Effector memory CD8-positive, alpha-beta T cell (primary cell): Measurements from ENCODE around the gene EDIL3.
"Not testable (repeated sequence)": the region's sequence is repeated elsewhere in the genome, so short reads cannot be mapped to it uniquely, and the experiment has no call there.

ENCODE experiments used
- ATAC-seq: fragments of 150-1000 bp; cut with Tn5 transposase; replicated peaks from 2 replicates; pipeline ENCODE4 v1.10.0; 2021; ENCODE audit warnings: mild to moderate bottlenecking, moderate library complexity
- DNase-seq, 3 experiments: peaks; one replicate each; pipeline ENCODE4 v3.0.0; 2021
- H3K27ac Mint-ChIP-seq, 2 donors: one replicate each; pipeline ENCODE4 v1.8.0; 2022; ENCODE audit warnings: mild to moderate bottlenecking in 2 of 2, mixed read lengths in 2 of 2, moderate library complexity in 2 of 2
- H3K27me3 Mint-ChIP-seq, 2 donors: one replicate each; pipeline ENCODE4 v1.8.0; 2022; ENCODE audit warnings: mixed read lengths in 2 of 2
- H3K36me3 Mint-ChIP-seq: one replicate; pipeline ENCODE4 v1.8.0; 2022; ENCODE audit warnings: mild to moderate bottlenecking, moderate library complexity, mixed read lengths; ENCODE audit not compliant: insufficient read depth
- H3K4me1 Mint-ChIP-seq, 2 donors: one replicate each; pipeline ENCODE4 v1.8.0; 2022; ENCODE audit warnings: low read depth in 2 of 2, mixed read lengths in 2 of 2
- H3K4me3 Mint-ChIP-seq, 2 donors: one replicate each; pipeline ENCODE4 v1.8.0; 2022; ENCODE audit warnings: mild to moderate bottlenecking in 2 of 2, mixed read lengths in 2 of 2, moderate library complexity in 2 of 2
- H3K9me3 Mint-ChIP-seq, 2 donors: one replicate each; pipeline ENCODE4 v1.8.0; 2022; ENCODE audit warnings: mixed read lengths in 2 of 2

The EDIL3 gene

GRCh38 chr5:84080908-84081307 lies 303.8 kb downstream of the EDIL3 start:
- H3K4me1 Mint-ChIP-seq: no peaks in the 10 kb centered on the region
- no peak overlapping the region for H3K4me3 Mint-ChIP-seq
- peaks cover 0 to 8% of the 10 kb centered on the region in 2 donors for H3K9me3 Mint-ChIP-seq
- H3K36me3 Mint-ChIP-seq: no peaks in the 10 kb centered on the region
- ATAC-seq: no peak
- no peak for DNase-seq
- H3K27me3 Mint-ChIP-seq: no peaks in the 10 kb centered on the region
- H3K27ac Mint-ChIP-seq: no peak overlapping the region

DNA sequence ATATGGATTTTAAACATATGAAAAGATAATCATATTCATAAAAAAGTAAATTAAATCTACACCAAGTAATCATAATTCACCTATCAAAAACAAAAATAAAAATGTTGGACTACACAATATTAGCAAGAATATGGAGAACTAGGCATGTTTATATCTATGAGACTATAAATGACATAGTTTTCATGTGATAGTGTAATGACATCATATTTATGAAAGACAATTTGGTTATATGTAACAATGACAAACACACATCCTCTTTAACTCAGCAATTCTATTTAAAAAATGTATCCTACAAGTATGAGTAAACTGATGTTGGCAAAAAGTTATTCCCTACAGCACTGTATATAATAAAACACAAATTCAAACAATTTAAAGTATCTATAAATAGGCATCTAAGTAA lies 312.3 kb downstream of the EDIL3 start:
- Mint-ChIP-seq H3K4me1 (no peaks in the 10 kb centered on the region), H3K9me3 (peaks cover 0 to 8% of the 10 kb centered on the region in 2 donors), H3K27ac (no peak overlapping the region), H3K27me3 (no peaks in the 10 kb centered on the region), H3K36me3 (no peaks in the 10 kb centered on the region), H3K4me3 (no peak overlapping the region)
- DNase-seq (no peak), ATAC-seq (no peak)

GRCh38 chr5:84069608-84070179 lies 315.0 kb downstream of the EDIL3 start:
- H3K27ac Mint-ChIP-seq: no peak overlapping the region
- no peaks in the 10 kb centered on the region for H3K36me3 Mint-ChIP-seq
- DNase-seq: no peak
- no peaks in the 10 kb centered on the region for H3K4me1 Mint-ChIP-seq
- H3K27me3 Mint-ChIP-seq: no peaks in the 10 kb centered on the region
- H3K9me3 Mint-ChIP-seq: peaks cover 0 to 8% of the 10 kb centered on the region in 2 donors
- no peak overlapping the region for H3K4me3 Mint-ChIP-seq
- no peak for ATAC-seq

DNA sequence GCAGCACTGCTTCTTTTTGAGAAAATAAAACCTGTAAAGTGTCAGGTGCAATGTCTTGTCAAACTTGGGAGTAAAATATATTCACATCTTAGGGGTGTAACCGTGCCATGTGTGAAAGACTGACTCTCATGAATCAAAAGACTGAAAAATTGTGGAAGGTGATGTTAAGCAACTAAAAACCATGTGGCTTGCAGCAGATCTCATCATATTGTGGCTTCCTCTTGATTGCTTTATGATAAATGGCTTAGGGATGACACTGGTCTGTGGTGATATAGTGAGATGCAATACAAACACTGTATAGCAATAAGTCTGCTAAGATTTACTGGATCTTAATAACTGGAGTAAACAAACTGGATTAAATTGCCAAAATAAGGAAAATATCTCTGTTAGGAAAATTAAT lies 321.6 kb downstream of the EDIL3 start:
- no peak for DNase-seq
- no peaks in the 10 kb centered on the region for H3K4me1 Mint-ChIP-seq
- no peaks in the 10 kb centered on the region for H3K36me3 Mint-ChIP-seq

GRCh38 chr5:84059672-84060071 lies 325.0 kb downstream of the EDIL3 start:
- Mint-ChIP-seq H3K4me3 (no peak overlapping the region), H3K4me1 (no peaks in the 10 kb centered on the region), H3K36me3 (no peaks in the 10 kb centered on the region), H3K9me3 (peaks cover 0 to 3% of the 10 kb centered on the region in 2 donors), H3K27ac (no peak overlapping the region), H3K27me3 (no peaks in the 10 kb centered on the region)
- ATAC-seq: no peak
- DNase-seq: no peak

More for the DNA sequence above, 321.6 kb downstream of the EDIL3 start:
- H3K27ac Mint-ChIP-seq: no peak overlapping the region
- H3K4me3 Mint-ChIP-seq: no peak overlapping the region
- H3K27me3 Mint-ChIP-seq: no peaks in the 10 kb centered on the region
- H3K9me3 Mint-ChIP-seq: peaks cover 0 to 3% of the 10 kb centered on the region in 2 donors
- ATAC-seq: no peak

DNA sequence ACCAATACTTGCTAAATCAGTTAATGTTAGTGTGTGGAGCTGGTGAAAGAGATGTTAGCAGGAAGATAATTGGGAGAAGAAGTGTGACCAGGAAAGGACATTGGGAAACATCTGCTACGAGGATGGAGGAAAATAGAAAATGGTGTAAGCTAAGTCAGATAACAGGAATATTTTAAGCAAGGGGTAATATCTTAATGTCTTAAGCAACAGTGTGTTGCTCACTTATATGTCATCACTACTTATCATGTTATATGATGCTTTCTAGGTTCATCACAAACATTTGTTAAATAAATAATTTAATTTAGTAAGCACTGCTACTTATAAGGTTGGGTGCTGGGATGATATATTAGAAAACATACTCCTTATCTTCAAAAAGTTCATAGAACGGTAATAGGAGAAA lies 326.1 kb downstream of the EDIL3 start:
- H3K27me3 Mint-ChIP-seq: no peaks in the 10 kb centered on the region
- ATAC-seq (no peak), DNase-seq (no peak)
- no peak overlapping the region for H3K4me3 Mint-ChIP-seq
- no peak overlapping the region for H3K27ac Mint-ChIP-seq
- H3K4me1 Mint-ChIP-seq: no peaks in the 10 kb centered on the region
- H3K36me3 Mint-ChIP-seq: no peaks in the 10 kb centered on the region
- H3K9me3 Mint-ChIP-seq: peaks cover 0 to 3% of the 10 kb centered on the region in 2 donors

- H3K9me3 Mint-ChIP-seq: peaks cover 0 to 4% of the 10 kb centered on the region in 2 donors
- H3K4me1 Mint-ChIP-seq: no peaks in the 10 kb centered on the region
- H3K36me3 Mint-ChIP-seq: no peaks in the 10 kb centered on the region
- H3K27ac Mint-ChIP-seq: no peak overlapping the region
- no peak overlapping the region for H3K4me3 Mint-ChIP-seq
- ATAC-seq: no peak
- DNase-seq: no peak
- H3K27me3 Mint-ChIP-seq: no peaks in the 10 kb centered on the region
Measured at GRCh38 chr5:84057211-84057610, 327.5 kb downstream of the EDIL3 start.

GRCh38 chr5:84045964-84046363 lies 338.7 kb downstream of the EDIL3 start:
- H3K27me3 Mint-ChIP-seq: no peaks in the 10 kb centered on the region
- peaks cover 3 to 6% of the 10 kb centered on the region in 2 donors for H3K9me3 Mint-ChIP-seq
- no peak overlapping the region for H3K27ac Mint-ChIP-seq
- DNase-seq: no peak
- H3K4me1 Mint-ChIP-seq: no peaks in the 10 kb centered on the region
- no peak overlapping the region for H3K4me3 Mint-ChIP-seq
- no peak for ATAC-seq
- H3K36me3 Mint-ChIP-seq: peaks cover 3% of the 10 kb centered on the region

- H3K36me3 Mint-ChIP-seq: peaks cover 3% of the 10 kb centered on the region
- H3K27ac Mint-ChIP-seq: no peak overlapping the region
- no peak for DNase-seq
- H3K4me1 Mint-ChIP-seq: no peaks in the 10 kb centered on the region
- peaks cover 0 to 2% of the 10 kb centered on the region in 2 donors for H3K9me3 Mint-ChIP-seq
- H3K27me3 Mint-ChIP-seq: no peaks in the 10 kb centered on the region
- H3K4me3 Mint-ChIP-seq: no peak overlapping the region
- ATAC-seq: no peak
Measured at GRCh38 chr5:84036842-84037241, 347.8 kb downstream of the EDIL3 start.

DNA sequence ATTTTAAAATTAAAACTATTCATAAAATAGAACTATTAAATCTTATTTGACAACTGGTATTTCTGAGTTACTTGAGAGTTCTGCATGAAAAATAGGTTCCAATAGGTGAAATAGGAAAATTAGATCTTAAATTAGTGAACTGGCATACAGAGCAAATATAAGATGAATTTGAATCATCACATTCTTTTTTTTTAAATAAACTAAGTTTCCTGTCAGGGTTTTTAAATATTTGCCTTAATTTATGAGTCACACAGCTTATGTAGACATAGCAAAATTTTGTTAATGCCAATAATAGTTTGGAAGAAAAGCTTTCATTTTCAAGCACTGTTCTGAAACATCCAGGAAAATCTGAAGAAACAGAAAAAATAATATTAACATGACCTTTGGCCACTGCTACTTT lies 352.4 kb downstream of the EDIL3 start:
- Mint-ChIP-seq H3K4me1 (no peaks in the 10 kb centered on the region), H3K27me3 (no peaks in the 10 kb centered on the region), H3K4me3 (no peak overlapping the region), H3K36me3 (peaks cover 3% of the 10 kb centered on the region), H3K27ac (no peak overlapping the region), H3K9me3 (peaks cover 0 to 9% of the 10 kb centered on the region in 2 donors)
- ATAC-seq (no peak), DNase-seq (no peak)

DNA sequence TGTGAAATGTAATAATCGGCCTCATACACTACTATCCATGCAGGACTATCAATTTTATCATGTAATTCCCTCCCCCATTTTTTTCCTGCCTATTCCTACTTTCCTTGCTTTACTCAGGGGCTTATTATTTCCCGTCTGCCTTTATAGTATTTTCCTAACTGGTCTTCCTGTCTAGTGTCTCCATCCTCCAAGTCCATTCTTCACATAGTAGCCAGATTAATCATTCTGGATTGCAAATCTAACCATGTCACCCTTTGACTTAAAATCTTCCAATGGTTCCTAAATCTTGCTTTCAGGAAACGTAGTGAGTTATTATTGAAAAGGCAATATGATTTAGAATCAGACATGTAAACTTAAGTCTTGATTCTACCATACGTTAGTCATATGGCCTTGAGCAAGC lies 356.6 kb downstream of the EDIL3 start:
- Mint-ChIP-seq H3K4me1 (no peaks in the 10 kb centered on the region), H3K36me3 (no peaks in the 10 kb centered on the region), H3K4me3 (no peak overlapping the region), H3K27ac (no peak overlapping the region), H3K27me3 (no peaks in the 10 kb centered on the region), H3K9me3 (peaks cover 0 to 7% of the 10 kb centered on the region in 2 donors)
- DNase-seq: no peak
- ATAC-seq: no peak

GRCh38 chr5:84018521-84018920 lies 366.2 kb downstream of the EDIL3 start:
- H3K36me3 Mint-ChIP-seq, H3K4me1 Mint-ChIP-seq, H3K4me3 Mint-ChIP-seq, H3K27ac Mint-ChIP-seq, H3K27me3 Mint-ChIP-seq, H3K9me3 Mint-ChIP-seq, DNase-seq, ATAC-seq: not testable (repeated sequence)

DNA sequence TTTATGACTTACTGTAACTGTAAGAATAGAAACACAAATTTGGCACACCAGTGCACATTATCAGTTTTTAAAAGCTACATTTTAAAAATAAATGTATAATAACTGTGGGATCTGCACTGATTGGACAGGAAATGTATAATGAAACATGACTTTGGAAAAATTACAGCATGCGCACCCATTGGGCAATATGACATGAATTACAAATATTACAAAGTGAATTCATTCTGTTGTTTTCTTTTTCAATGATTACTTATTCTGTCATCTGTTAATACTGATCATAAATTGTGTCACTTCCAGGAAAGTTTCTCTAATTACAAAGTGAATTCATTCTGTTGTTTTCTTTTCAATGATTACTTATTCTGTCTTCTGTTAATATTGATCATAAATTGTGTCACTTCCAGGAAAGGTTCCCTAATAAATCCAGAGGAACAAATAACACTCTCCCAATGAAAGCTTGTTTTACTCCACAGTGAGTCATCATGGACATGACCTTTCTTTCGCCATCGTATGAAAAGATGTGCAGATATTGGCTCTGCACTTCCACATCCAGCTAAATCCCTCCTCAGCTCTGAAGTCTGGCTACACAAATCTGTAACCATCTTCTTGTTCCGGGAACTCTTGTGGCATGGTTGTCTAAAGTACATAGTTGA lies 367.0 kb downstream of the EDIL3 start:
- no peaks in the 10 kb centered on the region for H3K36me3 Mint-ChIP-seq
- H3K4me1 Mint-ChIP-seq: no peaks in the 10 kb centered on the region
- no peak overlapping the region for H3K4me3 Mint-ChIP-seq
- H3K9me3 Mint-ChIP-seq: peaks cover 5 to 6% of the 10 kb centered on the region in 2 donors
- ATAC-seq (no peak), DNase-seq (no peak)
- H3K27me3 Mint-ChIP-seq: no peaks in the 10 kb centered on the region
- H3K27ac Mint-ChIP-seq: no peak overlapping the region

DNA sequence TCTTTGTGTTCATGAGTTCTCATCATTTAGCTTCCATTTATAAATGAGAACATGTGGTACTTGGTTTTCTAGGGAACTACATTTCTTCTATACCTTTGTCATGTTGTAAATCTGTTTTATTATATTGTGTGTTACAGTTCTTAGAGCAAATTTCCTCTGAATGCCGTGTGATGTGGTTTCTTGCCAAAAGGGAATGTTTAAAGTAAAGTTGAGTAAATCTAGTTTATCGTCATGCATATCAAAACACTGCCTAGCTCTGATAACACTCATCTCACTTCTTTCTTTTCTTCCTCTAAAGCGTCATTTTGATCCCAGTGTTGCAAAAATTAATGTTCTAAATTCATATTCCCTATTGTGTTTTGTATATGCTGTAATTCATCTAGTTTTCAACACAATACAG lies 368.6 kb downstream of the EDIL3 start:
- H3K4me3 Mint-ChIP-seq: no peak overlapping the region
- H3K27ac Mint-ChIP-seq: no peak overlapping the region
- no peaks in the 10 kb centered on the region for H3K4me1 Mint-ChIP-seq
- no peaks in the 10 kb centered on the region for H3K27me3 Mint-ChIP-seq
- H3K36me3 Mint-ChIP-seq: no peaks in the 10 kb centered on the region
- ATAC-seq (no peak), DNase-seq (no peak)
- peaks cover 14 to 15% of the 10 kb centered on the region in 2 donors for H3K9me3 Mint-ChIP-seq
